Keratinocyte (primary cell): ENCODE data around the gene STIMATE. TPM values are rescaled to one million over a fixed set of nuclear protein-coding genes. Genes with fewer than 3 reads are reported as not detected.

Experiments
- DNase-seq: peaks from one replicate; pipeline ENCODE4 v3.0.0-alpha.2; 2011; ENCODE audit warnings: low read depth, missing footprints, low spot score
- FAIRE-seq: peaks from 2 replicates; lab custom pipeline; 2011; peaks lifted over from hg19 to GRCh38; lab: Jason Lieb, UNC
- H2AFZ ChIP-seq: 2 replicates; pipeline ENCODE4 v1.6.0; 2012; ENCODE audit warnings: low read length, control low read depth, inconsistent platforms; ENCODE audit not compliant: control insufficient read depth
- H3K27ac ChIP-seq: 2 replicates; pipeline ENCODE4 v1.5.1; 2011; ENCODE audit warnings: low read length; ENCODE audit not compliant: control insufficient read depth, insufficient read depth
- H3K27me3 ChIP-seq: 3 replicates; pipeline ENCODE4 v1.6.0; 2011; ENCODE audit warnings: low read length; ENCODE audit not compliant: control insufficient read depth, insufficient read depth; ENCODE audit errors: extremely low read depth
- H3K36me3 ChIP-seq, 2 experiments: 2 replicates in 1 of 2; 3 replicates in 1 of 2; pipeline ENCODE4 v1.5.1; 2011; ENCODE audit warnings: low read length in 2 of 2, mild to moderate bottlenecking in 1 of 2; ENCODE audit not compliant: control insufficient read depth in 2 of 2, insufficient read depth in 2 of 2; ENCODE audit errors: extremely low read depth in 1 of 2
- H3K4me1 ChIP-seq: 3 replicates; pipeline ENCODE4 v1.5.1; 2011; ENCODE audit warnings: low read length; ENCODE audit not compliant: control insufficient read depth, insufficient read depth; ENCODE audit errors: extremely low read depth
- H3K4me2 ChIP-seq: 3 replicates; pipeline ENCODE4 v1.6.0; 2011; ENCODE audit warnings: low read depth, low read length; ENCODE audit not compliant: control insufficient read depth, insufficient read depth; ENCODE audit errors: extremely low read depth
- H3K4me3 ChIP-seq, 3 experiments: fragments of 200-600 bp in 1 of 3; sonication (generic) in 1 of 3; 2 replicates in 2 of 3; 3 replicates in 1 of 3; pipeline ENCODE4 v1.5.1; 2011 to 2016; ENCODE audit warnings: low read length in 3 of 3, mild to moderate bottlenecking in 3 of 3, control low read depth in 2 of 3, inconsistent platforms in 1 of 3, low read depth in 1 of 3, mixed read lengths in 1 of 3, mixed run types in 1 of 3, moderate library complexity in 1 of 3; ENCODE audit not compliant: control insufficient read depth in 2 of 3, insufficient read depth in 2 of 3; ENCODE audit errors: extremely low read depth in 1 of 3
- H3K79me2 ChIP-seq: 2 replicates; pipeline ENCODE4 v1.6.0; 2012; ENCODE audit warnings: low read length; ENCODE audit not compliant: control insufficient read depth, insufficient read depth
- H3K9ac ChIP-seq: 3 replicates; pipeline ENCODE4 v1.6.0; 2011; ENCODE audit warnings: low read length; ENCODE audit not compliant: control insufficient read depth, insufficient read depth; ENCODE audit errors: extremely low read depth
- H3K9me1 ChIP-seq: 3 replicates; pipeline ENCODE4 v1.6.0; 2011; ENCODE audit warnings: low read length; ENCODE audit not compliant: control insufficient read depth, insufficient read depth; ENCODE audit errors: extremely low read depth
- H3K9me3 ChIP-seq: 2 replicates; pipeline ENCODE4 v1.5.1; 2012; ENCODE audit warnings: low read depth, low read length; ENCODE audit not compliant: control insufficient read depth
- H4K20me1 ChIP-seq: 3 replicates; pipeline ENCODE4 v1.6.0; 2011; ENCODE audit warnings: low read length; ENCODE audit not compliant: control insufficient read depth, insufficient read depth; ENCODE audit errors: extremely low read depth
- EZH2 ChIP-seq: IDR thresholded peaks from one replicate; pipeline ENCODE4 v1.6.1; 2012; ENCODE audit warnings: inconsistent platforms, mild to moderate bottlenecking, low read length, moderate library complexity
- dilution Hi-C: fragments of 300-500 bp; cut with MboI; formaldehyde crosslinking; loops from one replicate; pipeline ENCODE4 v1.7.0; 2020; ENCODE audit warnings: low sequenced_read_pairs; ENCODE audit not compliant: extremely low pct_ligation_motif_present
- polyA plus RNA-seq, 5 experiments: library from polyadenylated mRNA; depleted of rRNA in 3 of 5; stranded (reverse) in 3 of 5; stranded (forward) in 1 of 5; unstranded in 1 of 5; fragments of >200 nt; gene quantifications; 1 replicate in 1 of 5; 2 replicates in 3 of 5; 3 replicates in 1 of 5; pipeline versions ENCODE4 v1.2.1 to v1.2.3, GENCODE V29; 2011 to 2012; ENCODE audit warnings: missing spikeins in 2 of 5, low read depth in 1 of 5, low replicate concordance in 1 of 5
- TF ChIP-seq, protein P1 (sequence below), 3 experiments: IDR thresholded peaks in 1 of 3; conservative IDR thresholded peaks in 1 of 3; optimal IDR thresholded peaks in 1 of 3; 2 replicates in 2 of 3; 3 replicates in 1 of 3; pipeline versions ENCODE3 to v1.5.1; 2011; ENCODE audit warnings: low read length in 3 of 3, mild to moderate bottlenecking in 3 of 3, moderate library complexity in 2 of 3, control low read depth in 1 of 3, inconsistent platforms in 1 of 3; ENCODE audit not compliant: insufficient read depth in 2 of 3; ENCODE audit errors: extremely low read depth in 1 of 3

STIMATE gene
- polyA plus RNA-seq, 1 donor (not counting 4 experiments of a cell fraction or from before 2014, with no cell fraction given): 8.2 TPM

DNA sequence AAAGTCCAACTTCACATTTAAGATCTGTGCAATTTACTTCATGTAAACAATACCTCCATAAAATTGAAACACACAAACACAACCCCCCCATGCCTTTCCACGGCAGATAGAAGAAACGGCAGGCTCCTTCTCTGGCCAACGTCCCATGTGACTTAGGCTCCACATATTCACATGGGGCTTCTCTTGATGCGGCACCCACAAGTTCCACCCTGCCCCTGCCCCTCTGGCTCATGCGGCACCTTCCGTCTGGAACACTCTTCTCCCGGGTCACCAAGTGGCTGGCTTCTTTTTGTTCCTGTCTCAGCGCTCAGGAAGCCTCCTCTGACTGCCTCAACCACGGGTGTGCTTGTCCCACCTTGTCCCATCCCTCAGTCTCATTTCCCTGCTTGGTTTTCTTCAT lies 25.6 kb downstream of the STIMATE start:
- Histone ChIP-seq H4K20me1 (no peaks in the 10 kb centered on the region), H3K9ac (no peak overlapping the region), H3K9me1 (no peaks in the 10 kb centered on the region), H2AFZ (no peak overlapping the region), H3K4me3 (no peak overlapping the region), H3K4me1 (peaks cover 10% of the 10 kb centered on the region), H3K27me3 (no peaks in the 10 kb centered on the region), H3K4me2 (no peak overlapping the region), H3K79me2 (no peaks in the 10 kb centered on the region), H3K27ac (no peak overlapping the region), H3K36me3 (no peaks in the 10 kb centered on the region), H3K9me3 (no peaks in the 10 kb centered on the region)
- DNase-seq (no peak), FAIRE-seq (no peak)
- dilution Hi-C loops: no loop called here
- TF ChIP-seq, protein P1, sequence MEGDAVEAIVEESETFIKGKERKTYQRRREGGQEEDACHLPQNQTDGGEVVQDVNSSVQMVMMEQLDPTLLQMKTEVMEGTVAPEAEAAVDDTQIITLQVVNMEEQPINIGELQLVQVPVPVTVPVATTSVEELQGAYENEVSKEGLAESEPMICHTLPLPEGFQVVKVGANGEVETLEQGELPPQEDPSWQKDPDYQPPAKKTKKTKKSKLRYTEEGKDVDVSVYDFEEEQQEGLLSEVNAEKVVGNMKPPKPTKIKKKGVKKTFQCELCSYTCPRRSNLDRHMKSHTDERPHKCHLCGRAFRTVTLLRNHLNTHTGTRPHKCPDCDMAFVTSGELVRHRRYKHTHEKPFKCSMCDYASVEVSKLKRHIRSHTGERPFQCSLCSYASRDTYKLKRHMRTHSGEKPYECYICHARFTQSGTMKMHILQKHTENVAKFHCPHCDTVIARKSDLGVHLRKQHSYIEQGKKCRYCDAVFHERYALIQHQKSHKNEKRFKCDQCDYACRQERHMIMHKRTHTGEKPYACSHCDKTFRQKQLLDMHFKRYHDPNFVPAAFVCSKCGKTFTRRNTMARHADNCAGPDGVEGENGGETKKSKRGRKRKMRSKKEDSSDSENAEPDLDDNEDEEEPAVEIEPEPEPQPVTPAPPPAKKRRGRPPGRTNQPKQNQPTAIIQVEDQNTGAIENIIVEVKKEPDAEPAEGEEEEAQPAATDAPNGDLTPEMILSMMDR (optimal IDR thresholded peaks at IDR 0.05 in 1 of 3, IDR thresholded peaks at IDR 0.05 in 1 of 3, conservative IDR thresholded peaks at IDR 0.05 in 1 of 3; ENCODE audit: extremely low read depth in 1 of 3, insufficient read depth in 2 of 3, low read length in 3 of 3): no peak
- TF ChIP-seq EZH2: no peak

DNA sequence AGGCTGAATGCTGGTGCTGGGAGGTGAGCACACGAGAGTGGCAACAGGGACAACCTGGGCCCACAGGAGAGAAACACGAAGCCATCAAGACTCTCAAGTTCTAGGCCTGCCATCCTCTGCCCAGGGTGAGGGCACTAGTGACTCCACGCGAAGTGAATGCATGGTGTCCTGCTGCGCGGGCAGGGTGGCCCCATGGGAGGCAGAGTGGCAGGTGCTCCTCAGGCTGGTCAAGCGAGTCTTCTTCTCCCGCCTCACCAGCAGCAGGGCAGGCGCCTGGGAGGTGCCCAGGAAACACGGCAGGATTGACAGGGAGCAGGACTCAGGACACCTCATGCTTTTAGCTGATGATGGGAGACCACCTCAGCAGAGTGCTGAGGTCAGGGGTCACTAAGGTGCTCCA lies 26.9 kb downstream of the STIMATE start:
- H3K9me3 ChIP-seq: no peaks in the 10 kb centered on the region
- TF ChIP-seq, protein P1 (optimal IDR thresholded peaks at IDR 0.05 in 1 of 3, IDR thresholded peaks at IDR 0.05 in 1 of 3, conservative IDR thresholded peaks at IDR 0.05 in 1 of 3; ENCODE audit: extremely low read depth in 1 of 3, insufficient read depth in 2 of 3, low read length in 3 of 3): no peak
- no peak for TF ChIP-seq EZH2
- dilution Hi-C loops: no loop called here

More for the DNA sequence above, 26.9 kb downstream of the STIMATE start:
- Histone ChIP-seq H3K4me1 (peaks cover 10% of the 10 kb centered on the region), H3K9me1 (no peaks in the 10 kb centered on the region), H2AFZ (no peak overlapping the region), H3K27ac (no peak overlapping the region), H3K4me2 (no peak overlapping the region), H3K36me3 (no peaks in the 10 kb centered on the region), H3K9ac (no peak overlapping the region), H4K20me1 (no peaks in the 10 kb centered on the region), H3K79me2 (no peaks in the 10 kb centered on the region), H3K4me3 (no peak overlapping the region), H3K27me3 (no peaks in the 10 kb centered on the region)
- DNase-seq: no peak
- FAIRE-seq: no peak
